DND-41 (cell line): ENCODE measurements around the gene SSTR1.

ENCODE experiments used
- ATAC-seq: fragments of 200-7000 bp; cut with Tn5 transposase; 3 replicates; pipeline ENCODE4 v1.9.1; 2021; ENCODE audit warnings: low read depth; ENCODE audit not compliant: insufficient read depth
- DNase-seq: peaks from one replicate; pipeline ENCODE4 v3.0.0-alpha.2; 2020
- H2AFZ ChIP-seq: 2 replicates; pipeline ENCODE4 v1.6.0; 2012; ENCODE audit warnings: low read depth, low read length
- H3K27ac ChIP-seq: 2 replicates; pipeline ENCODE4 v1.5.1; 2012; ENCODE audit warnings: low read length, inconsistent platforms
- H3K27me3 ChIP-seq: fragments of 200-600 bp; sonication (generic); 2 replicates; pipeline ENCODE4 v1.6.0; 2012; ENCODE audit warnings: low read length, mild to moderate bottlenecking, inconsistent platforms; ENCODE audit not compliant: insufficient read depth, poor library complexity
- H3K36me3 ChIP-seq: 2 replicates; pipeline ENCODE4 v1.5.1; 2012; ENCODE audit warnings: low read length, inconsistent platforms; ENCODE audit not compliant: insufficient read depth
- H3K4me1 ChIP-seq: 2 replicates; pipeline ENCODE4 v1.5.1; 2012; ENCODE audit warnings: mild to moderate bottlenecking, low read length; ENCODE audit not compliant: insufficient read depth
- H3K4me2 ChIP-seq: 2 replicates; pipeline ENCODE4 v1.6.0; 2012; ENCODE audit warnings: mild to moderate bottlenecking, moderate library complexity, low read length, inconsistent platforms; ENCODE audit not compliant: insufficient read depth
- H3K4me3 ChIP-seq, 2 experiments: fragments of 200-600 bp in 1 of 2; shearing (Covaris generic) in 1 of 2; 2 replicates each; pipeline ENCODE4 v1.5.1; 2012 to 2016; ENCODE audit warnings: inconsistent platforms in 2 of 2, low read length in 2 of 2, mild to moderate bottlenecking in 2 of 2, low read depth in 1 of 2, moderate library complexity in 1 of 2
- H3K79me2 ChIP-seq: 2 replicates; pipeline ENCODE4 v1.6.0; 2012; ENCODE audit warnings: low read length, inconsistent platforms; ENCODE audit not compliant: insufficient read depth
- H3K9ac ChIP-seq: 2 replicates; pipeline ENCODE4 v1.6.0; 2012; ENCODE audit warnings: low read depth, mild to moderate bottlenecking, inconsistent platforms, low read length, moderate library complexity
- H3K9me3 ChIP-seq: 2 replicates; pipeline ENCODE4 v1.5.1; 2012; ENCODE audit warnings: low read length, moderate library complexity, mild to moderate bottlenecking, inconsistent platforms; ENCODE audit not compliant: insufficient read depth, severe bottlenecking
- H4K20me1 ChIP-seq: 2 replicates; pipeline ENCODE4 v1.6.0; 2012; ENCODE audit warnings: low read length; ENCODE audit not compliant: insufficient read depth
- EZH2 ChIP-seq: IDR thresholded peaks from 3 replicates; pipeline ENCODE4 v1.6.1; 2012; ENCODE audit warnings: borderline replicate concordance, low read depth, mild to moderate bottlenecking, moderate library complexity, low read length, inconsistent platforms; ENCODE audit not compliant: severe bottlenecking
- TF ChIP-seq, protein P1 (sequence below): IDR thresholded peaks from 2 replicates; pipeline ENCODE4 v1.5.1; 2012; ENCODE audit warnings: borderline replicate concordance, low read length, moderate library complexity, mild to moderate bottlenecking; ENCODE audit not compliant: poor library complexity, severe bottlenecking; ENCODE audit errors: extremely low read depth

Gene SSTR1

DNA sequence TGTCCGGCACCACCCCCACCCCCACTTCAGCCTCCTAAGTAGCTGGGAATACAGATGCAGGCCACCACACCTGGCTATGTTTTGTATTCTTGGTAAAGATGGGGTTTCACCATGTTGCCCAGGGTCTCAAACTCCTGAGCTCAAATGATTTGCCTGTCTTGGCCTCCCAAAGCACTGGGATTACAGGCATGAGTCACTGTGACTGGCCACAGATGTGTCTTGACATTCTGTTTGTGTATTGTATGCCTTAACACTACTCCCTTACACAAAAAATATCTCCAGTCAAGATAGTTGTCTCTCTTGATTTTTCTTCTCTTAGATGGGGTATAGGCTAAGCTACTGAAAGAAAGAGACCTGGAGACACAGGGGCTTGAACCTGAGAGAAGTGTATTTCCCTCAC lies 30.6 kb downstream of the SSTR1 start:
- Histone ChIP-seq H2AFZ (no peak overlapping the region), H3K9ac (no peak overlapping the region), H3K79me2 (no peaks in the 10 kb centered on the region), H3K27me3 (no peaks in the 10 kb centered on the region), H4K20me1 (no peaks in the 10 kb centered on the region), H3K9me3 (no peaks in the 10 kb centered on the region), H3K4me2 (no peak overlapping the region), H3K4me3 (no peak overlapping the region), H3K4me1 (no peaks in the 10 kb centered on the region), H3K36me3 (no peaks in the 10 kb centered on the region), H3K27ac (no peak overlapping the region)
- DNase-seq (no peak), ATAC-seq (no peak)
- no peak for TF ChIP-seq EZH2
- TF ChIP-seq, protein P1, sequence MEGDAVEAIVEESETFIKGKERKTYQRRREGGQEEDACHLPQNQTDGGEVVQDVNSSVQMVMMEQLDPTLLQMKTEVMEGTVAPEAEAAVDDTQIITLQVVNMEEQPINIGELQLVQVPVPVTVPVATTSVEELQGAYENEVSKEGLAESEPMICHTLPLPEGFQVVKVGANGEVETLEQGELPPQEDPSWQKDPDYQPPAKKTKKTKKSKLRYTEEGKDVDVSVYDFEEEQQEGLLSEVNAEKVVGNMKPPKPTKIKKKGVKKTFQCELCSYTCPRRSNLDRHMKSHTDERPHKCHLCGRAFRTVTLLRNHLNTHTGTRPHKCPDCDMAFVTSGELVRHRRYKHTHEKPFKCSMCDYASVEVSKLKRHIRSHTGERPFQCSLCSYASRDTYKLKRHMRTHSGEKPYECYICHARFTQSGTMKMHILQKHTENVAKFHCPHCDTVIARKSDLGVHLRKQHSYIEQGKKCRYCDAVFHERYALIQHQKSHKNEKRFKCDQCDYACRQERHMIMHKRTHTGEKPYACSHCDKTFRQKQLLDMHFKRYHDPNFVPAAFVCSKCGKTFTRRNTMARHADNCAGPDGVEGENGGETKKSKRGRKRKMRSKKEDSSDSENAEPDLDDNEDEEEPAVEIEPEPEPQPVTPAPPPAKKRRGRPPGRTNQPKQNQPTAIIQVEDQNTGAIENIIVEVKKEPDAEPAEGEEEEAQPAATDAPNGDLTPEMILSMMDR: no peak

DNA sequence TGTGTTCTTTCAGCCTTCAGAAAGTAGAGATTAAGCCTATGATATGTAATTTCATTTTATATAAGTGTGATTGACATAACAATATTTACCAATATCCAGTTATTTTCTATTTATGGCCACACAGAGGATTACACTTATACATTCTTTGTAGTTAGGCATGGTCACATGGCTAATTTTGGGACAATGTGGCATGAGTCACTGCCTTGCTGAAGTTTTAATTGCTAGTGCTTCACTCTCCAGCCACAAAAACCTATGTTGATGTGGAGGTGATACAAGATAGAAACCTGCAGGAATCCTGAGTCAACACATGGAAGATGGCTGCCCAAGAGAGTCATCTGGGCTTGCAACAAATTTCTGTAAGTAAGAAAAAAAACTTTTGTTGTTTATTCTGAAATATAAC lies 31.2 kb downstream of the SSTR1 start:
- no peak overlapping the region for H3K27ac ChIP-seq
- H3K79me2 ChIP-seq: no peaks in the 10 kb centered on the region
- no peaks in the 10 kb centered on the region for H3K9me3 ChIP-seq
- no peak for ATAC-seq
- no peak overlapping the region for H3K9ac ChIP-seq
- H4K20me1 ChIP-seq: no peaks in the 10 kb centered on the region
- H3K36me3 ChIP-seq: no peaks in the 10 kb centered on the region
- H3K4me3 ChIP-seq: no peak overlapping the region
- no peak overlapping the region for H3K4me2 ChIP-seq
- no peaks in the 10 kb centered on the region for H3K27me3 ChIP-seq
- no peak overlapping the region for H2AFZ ChIP-seq
- no peak for TF ChIP-seq EZH2
- TF ChIP-seq, protein P1: no peak
- no peaks in the 10 kb centered on the region for H3K4me1 ChIP-seq
- DNase-seq: no peak

DNA sequence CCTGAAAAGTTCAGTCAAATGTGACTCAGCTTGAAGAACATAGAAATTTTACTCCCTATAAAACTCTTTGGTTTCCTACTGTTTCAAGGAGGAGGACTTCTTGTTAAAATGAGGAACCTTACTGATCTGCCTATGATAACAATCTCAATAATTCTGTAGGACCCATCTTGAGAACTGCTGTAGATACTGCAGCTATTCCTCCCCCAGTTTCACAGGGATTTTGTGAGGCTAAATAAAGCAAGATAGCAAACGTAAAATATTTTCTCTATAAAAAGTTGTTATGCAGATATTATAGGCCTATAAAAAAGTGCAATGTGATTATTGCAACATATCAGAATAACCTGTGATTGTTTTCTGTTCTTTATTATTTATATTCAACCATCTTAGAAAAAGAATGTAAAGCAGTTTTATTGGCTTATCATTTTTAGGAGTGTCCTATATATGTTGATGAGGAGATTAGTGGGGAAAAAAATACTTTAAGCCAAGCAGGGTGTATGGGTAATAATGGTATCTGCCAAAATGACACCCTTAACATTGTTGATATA lies 36.1 kb downstream of the SSTR1 start:
- no peak overlapping the region for H2AFZ ChIP-seq
- TF ChIP-seq, protein P1: no peak
- no peak for TF ChIP-seq EZH2
- no peaks in the 10 kb centered on the region for H3K27me3 ChIP-seq

More for the DNA sequence above, 36.1 kb downstream of the SSTR1 start:
- no peak for ATAC-seq
- DNase-seq: no peak
- no peaks in the 10 kb centered on the region for H3K79me2 ChIP-seq
- H3K9me3 ChIP-seq: no peaks in the 10 kb centered on the region
- no peaks in the 10 kb centered on the region for H3K36me3 ChIP-seq
- no peak overlapping the region for H3K4me2 ChIP-seq
- H3K4me1 ChIP-seq: no peaks in the 10 kb centered on the region
- H3K27ac ChIP-seq: no peak overlapping the region
- no peak overlapping the region for H3K4me3 ChIP-seq
- H4K20me1 ChIP-seq: no peaks in the 10 kb centered on the region
- H3K9ac ChIP-seq: no peak overlapping the region
